Posterior vena cava (tissue), 2 donors: ENCODE results near the gene CDKN2AIP. TPM values are rescaled to one million over a fixed set of nuclear protein-coding genes. Genes with fewer than 3 reads are reported as not detected.

Source experiments
- DNase-seq: peaks from one replicate; pipeline ENCODE4 v3.0.0-alpha.2; 2020; ENCODE audit warnings: low spot score
- intact Hi-C, 2 donors: fragments of 100-400 bp; cut with DNase I; formaldehyde crosslinking; loops; one replicate each; pipeline versions ENCODE4 v1.14.1 to v1.14.2; 2022 to 2023
- long read RNA-seq, 2 donors: library from polyadenylated mRNA; unstranded; transcript quantifications; one replicate each; pipeline ENCODE4 v2.0.0, GENCODE V29; 2020 to 2021
- total RNA-seq, 2 donors: library from RNA; stranded (reverse); fragmentation: NEBNext Ultra II Directional; extraction: Animal tissue kit (Norgen Biotek cat#: 25700); gene quantifications; one replicate each; pipeline ENCODE4 v1.2.1, GENCODE V29; 2021
- donor health status: DM: yes; HTN: yes; CAD: no.
- donor health status: DM: yes; HTN: yes; CAD: no.

CDKN2AIP gene, protein sequence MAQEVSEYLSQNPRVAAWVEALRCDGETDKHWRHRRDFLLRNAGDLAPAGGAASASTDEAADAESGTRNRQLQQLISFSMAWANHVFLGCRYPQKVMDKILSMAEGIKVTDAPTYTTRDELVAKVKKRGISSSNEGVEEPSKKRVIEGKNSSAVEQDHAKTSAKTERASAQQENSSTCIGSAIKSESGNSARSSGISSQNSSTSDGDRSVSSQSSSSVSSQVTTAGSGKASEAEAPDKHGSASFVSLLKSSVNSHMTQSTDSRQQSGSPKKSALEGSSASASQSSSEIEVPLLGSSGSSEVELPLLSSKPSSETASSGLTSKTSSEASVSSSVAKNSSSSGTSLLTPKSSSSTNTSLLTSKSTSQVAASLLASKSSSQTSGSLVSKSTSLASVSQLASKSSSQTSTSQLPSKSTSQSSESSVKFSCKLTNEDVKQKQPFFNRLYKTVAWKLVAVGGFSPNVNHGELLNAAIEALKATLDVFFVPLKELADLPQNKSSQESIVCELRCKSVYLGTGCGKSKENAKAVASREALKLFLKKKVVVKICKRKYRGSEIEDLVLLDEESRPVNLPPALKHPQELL
- 10 to 100 TPM; 10.8 to 11.0 TPM for total RNA-seq
- long read RNA-seq, donor 1, partial matches to known transcripts = 0 of 9 reads
- long read RNA-seq, donor 1, other reads (novel, unspliced or antisense) = 1 of 9 reads
- long read RNA-seq, donor 2, transcript CDKN2AIP-203 (3 exons, 2,721 nt) = major isoform, 13 of 26 reads
- long read RNA-seq, donor 2, transcript CDKN2AIP-201 (3 exons, 2,646 nt) = minor isoform, 9 of 26 reads
- long read RNA-seq, donor 2, partial matches to known transcripts = 0 of 26 reads
- long read RNA-seq, donor 2, other reads (novel, unspliced or antisense) = 4 of 26 reads

DNA sequence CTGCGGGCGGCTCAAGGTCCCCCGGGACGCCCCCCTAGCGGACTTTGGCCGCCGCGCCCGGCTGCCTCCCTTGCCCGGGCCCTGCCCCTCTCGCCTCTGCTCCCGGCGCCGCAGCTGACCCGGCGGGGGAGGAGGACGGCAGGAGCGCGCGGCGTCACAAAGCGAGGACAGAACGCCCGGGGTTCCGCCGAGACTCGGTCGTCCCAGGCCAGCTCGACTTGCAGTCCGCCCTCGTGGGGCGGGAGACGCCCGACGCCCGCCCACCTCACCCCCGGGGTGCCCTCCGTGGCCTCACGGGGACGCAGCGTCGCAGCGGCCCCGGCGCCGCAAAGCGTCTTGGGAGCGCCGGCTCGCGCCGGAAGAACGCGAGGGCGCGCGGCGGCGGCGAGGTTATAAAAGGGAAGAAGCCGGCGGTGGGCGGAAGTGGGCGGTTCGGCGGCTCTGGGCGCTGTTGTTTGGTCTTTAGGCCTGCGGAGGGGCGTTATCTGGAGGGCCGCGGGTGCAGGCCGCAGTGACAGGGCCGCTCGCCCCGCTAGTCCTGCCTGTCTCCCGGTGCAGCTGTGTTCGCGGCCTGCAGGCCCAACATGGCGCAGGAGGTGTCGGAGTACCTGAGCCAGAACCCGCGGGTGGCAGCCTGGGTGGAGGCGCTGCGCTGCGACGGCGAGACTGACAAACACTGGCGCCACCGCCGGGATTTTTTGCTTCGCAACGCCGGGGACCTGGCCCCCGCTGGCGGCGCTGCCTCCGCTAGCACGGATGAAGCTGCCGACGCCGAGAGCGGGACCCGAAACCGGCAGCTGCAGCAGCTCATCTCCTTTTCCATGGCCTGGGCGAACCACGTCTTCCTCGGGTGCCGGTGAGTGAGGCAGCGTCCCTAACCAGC lies at the start of gene CDKN2AIP:
Gene CDKN2AIP, plus strand, starts transcription at position 423 of the 883 bp plus-strand sequence. Its CDS starts 162 bp downstream, at position 585.
- peak; percentile 98 for DNase-seq
- intact Hi-C loops = loop anchor here in 1 of 2 donors (10.0 kb wide), 1 partner anchor 60 kb away; the partner anchor contains the start of gene ING2

DNA sequence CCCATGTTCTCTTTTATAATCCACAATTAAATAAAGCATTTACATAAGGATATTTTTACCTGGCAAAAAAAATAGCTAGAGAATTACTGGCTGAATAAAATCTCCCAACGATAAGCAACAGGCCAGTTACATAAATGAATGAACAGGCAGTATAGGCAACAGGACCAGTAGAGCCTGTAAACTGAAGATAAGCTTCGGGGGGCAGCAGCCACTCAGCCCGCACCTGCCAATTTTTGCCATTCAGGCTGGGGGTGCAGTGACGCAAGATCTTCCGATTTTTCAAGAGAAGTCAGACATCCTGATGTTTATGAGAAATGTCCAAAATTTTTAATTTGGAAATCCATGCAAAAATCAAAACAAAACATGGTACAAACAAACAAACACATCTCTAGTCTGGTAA lies 49.0 kb upstream of the CDKN2AIP start:
- intact Hi-C loops = no loop called here
- no peak for DNase-seq

DNA sequence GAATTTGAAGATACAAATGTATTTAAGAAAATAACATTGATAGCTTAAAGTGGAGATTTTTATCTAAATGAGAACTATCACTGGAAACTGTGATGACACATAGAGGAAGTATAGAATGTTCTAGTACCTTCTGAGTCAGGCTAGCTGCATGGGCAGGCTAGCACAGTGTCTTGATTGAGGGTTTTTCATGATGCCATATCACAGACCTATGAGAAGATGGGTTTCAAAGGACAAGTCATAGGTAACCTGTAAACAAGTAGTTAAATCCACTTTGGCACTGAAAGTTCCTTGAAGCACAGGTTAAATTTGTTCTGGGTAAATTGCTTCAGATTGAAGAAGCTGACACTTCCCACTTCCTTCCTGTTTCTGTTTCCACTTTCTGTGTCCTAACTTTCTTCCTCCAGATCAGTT lies 48.2 kb upstream of the CDKN2AIP start:
- no peak for DNase-seq
- intact Hi-C loops = no loop called here

DNA sequence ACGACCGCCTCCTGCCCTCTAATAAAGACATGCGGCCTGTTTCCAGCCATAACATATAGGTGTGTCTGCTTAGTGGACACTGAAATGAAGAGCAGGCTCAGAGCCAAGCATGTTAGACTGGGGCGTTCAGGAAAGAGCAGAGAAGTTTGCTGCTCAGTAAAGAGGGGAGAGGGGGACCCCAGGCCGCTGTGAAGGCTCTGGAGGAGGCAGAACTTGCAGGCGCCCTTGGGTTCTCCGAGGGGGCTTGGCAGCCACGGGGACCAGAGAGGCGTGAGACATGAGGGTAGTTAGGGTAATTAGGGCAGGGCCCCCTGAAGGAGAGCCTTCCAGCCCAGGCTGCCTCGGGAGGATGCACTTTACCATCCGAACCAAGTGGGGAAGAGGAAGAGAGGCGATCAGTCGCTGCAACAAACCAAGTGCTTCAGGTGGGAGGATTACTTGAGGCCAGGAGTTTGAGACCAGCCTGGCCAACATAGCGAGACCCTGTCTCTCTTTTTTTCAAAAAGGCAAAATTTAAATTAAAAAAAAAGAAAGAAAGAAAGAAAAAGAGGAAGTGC lies 46.6 kb upstream of the CDKN2AIP start:
- intact Hi-C loops = no loop called here
- DNase-seq = no peak

DNA sequence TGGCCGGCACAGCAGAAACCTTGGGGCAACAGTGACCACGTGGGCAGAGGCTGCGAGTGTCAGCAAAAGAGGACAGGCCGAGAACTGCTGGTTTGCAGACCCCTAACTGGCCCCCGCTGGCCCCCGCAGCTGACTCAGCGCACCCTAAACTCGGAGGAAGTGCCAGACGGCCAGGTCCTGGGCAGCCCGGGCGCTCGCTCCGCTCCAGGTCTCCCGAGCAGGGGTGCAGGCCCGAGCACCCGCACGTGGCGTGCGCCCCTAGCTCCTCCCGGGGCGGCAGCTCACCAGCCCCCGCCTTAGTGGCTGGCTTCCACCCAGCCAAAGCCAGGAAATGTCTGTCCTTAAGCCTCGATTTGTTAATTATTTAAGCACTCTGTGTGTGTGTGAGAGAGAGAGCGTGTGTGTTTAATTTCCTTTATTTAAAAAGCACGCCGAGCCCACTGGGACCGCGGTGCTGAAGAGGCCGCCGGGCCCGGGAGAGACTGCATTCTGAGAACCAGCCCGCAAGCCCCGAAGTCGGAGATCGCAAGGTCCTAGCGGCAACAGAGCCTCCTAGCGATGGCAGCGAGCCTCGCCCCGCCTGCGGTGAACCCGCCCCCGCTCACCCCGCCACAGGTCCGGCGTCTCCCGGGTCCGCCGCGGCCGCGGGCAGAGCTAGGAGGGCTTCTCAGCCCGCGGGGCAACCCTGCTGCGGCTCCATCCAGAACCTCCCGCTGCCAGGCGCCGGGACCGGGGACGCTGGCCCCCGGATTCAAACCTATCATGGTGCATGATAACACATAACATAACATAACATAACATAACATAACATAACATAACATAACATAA lies 45.9 kb upstream of the CDKN2AIP start:
- peak; percentile 93 for DNase-seq
- intact Hi-C loops = no loop called here

DNA sequence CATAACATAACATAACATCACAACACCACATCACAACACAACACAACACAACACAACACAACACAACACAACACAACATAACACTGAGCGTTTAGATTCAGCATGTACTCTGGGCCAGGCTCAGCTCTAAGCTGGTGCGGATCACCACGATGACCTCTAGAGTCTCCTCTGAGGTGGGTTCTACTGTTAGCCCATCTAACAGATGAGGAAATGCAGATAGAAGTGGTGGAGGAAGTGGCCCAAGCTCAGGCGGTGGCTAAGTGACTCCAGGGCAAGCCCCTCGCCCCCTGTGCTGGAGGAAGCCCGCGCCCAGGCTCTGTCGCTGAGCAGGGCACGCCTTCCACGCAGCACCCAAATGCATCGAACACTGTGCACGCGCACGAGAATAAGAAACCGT lies 45.3 kb upstream of the CDKN2AIP start:
- intact Hi-C loops = no loop called here
- DNase-seq = no peak

DNA sequence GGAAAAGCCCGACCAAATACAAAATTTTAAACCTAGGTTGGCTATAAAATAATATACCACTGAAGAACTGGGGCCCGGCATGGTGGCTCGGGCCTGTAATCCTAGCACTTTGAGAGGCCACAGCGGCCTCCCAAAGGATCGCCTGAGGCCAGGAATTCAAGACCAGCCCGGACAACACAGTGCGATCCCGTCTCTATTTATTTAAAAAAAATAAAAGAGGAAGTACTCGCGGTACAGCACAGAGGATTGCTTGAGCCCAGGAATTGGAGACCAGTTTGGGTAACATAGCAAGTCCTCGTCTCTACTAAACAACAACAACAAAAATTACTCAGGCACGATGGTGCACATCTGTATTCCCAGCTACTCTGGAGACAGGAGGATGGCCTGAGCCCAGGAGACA lies 44.8 kb upstream of the CDKN2AIP start:
- intact Hi-C loops = no loop called here
- DNase-seq = no peak

DNA sequence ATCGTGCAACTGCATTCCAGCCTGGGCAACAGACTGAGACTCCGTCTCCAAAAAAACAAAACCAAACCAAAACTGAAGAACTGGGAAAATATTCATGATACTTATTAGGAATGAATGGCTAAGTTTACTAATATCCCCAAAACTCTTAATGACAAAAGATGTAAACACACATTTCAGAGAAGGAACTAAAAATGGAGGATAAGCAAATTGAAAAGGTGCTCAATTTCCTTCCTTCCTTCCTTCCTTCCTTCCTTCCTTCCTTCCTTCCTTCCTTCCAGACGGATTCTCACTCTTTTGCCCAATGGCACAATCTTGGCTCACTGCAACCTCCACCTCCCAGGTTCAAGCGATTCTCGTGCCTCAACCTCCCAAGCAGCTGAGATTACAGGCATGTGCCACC lies 44.4 kb upstream of the CDKN2AIP start:
- intact Hi-C loops = no loop called here
- no peak for DNase-seq

DNA sequence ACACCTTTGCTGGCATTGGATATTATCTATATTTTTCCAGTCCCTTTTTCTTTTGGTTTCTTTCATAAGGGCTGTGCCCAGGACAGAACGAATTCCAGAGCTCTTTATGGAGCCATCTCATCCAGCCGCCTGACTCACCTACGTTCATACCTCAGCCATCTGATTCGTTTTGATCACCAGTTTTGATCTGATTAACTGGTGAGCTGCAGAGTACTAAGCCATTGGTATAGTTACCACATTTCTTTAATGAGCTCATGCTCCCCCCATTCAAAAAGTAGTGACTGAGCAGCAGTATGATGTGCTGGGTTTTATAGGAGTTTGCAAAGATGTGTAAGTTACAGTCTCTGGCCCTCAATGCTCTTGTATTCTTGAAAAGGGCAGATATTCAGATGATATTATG lies 43.0 kb upstream of the CDKN2AIP start:
- DNase-seq = no peak
- intact Hi-C loops = no loop called here

DNA sequence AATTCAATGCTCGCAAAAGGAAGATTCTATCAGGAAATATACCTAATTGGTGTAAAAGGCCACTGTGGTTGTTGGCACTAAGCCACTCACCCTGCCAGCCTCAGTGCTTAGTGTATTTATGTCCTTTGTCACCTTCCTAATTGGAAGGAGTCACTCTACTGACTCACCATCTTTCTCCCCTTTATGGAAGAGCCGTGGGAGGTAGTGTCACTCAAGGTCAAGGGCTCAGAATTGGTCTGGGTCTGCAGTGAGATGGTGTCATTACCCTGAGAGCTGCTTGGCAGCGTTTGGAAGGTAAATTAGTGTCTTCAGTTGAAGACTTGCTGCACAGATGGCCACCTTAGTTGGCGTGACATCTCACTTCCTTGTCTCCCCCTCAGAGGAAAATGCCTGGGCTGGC lies 41.7 kb upstream of the CDKN2AIP start:
- intact Hi-C loops = no loop called here
- DNase-seq = no peak

DNA sequence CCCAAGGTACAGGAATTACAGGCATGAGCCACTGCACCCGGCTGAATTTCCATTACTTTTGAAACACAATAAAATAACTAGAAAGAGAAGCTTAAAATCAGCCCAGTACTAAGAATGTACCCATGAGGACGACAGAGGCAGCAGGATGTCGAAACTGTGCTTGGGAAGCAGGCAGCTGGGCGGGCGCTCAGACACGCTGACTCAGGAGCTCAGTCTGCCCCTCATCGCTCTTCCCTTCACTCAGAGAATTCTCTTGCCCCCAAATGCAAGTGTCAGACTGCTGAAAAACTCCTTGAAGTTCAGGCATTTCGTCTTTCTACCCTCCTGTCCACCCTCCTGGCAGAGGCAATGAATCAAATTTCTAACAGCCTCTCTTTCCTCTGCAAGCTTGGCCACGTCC lies 41.0 kb upstream of the CDKN2AIP start:
- intact Hi-C loops = no loop called here
- no peak for DNase-seq

DNA sequence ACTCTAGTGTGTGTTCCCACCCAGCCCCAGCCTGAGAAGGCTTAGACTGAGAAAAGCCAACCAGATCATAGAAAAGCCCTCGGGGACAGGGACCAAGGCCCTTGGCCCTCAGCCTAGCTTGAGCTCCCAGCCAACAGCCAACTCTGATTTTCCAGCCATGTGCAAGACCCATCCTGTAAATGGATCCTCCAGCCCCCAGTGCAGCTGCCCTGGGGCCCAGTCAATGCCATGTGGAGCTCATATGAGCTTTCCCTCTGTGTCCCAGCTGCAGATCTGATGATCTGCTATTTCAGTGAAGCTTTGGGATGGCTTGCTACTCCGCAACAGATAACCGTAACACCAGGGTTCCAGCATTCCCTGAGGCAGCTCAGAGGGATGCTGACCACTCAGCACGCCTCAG lies 40.5 kb upstream of the CDKN2AIP start:
- no peak for DNase-seq
- intact Hi-C loops = no loop called here

DNA sequence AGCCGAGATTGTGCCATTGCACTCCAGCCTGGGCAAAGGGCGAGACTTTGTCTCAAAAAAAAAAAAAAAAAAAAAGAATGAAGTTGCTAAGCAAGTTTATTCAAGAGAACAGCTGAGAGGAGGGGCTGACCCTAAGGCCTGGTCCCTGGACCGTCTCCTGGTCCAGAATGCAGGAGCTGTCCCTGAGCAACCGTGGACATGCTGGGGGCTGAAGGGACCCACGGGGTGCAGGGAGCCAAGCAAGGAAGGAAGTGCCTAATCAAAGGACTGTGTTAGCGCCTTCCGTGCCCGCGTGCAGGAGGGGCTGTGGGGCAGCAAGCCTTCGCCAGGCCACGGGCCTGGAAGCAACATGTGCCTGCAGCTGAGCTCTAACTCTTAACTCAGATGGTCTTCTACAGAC lies 39.1 kb upstream of the CDKN2AIP start:
- intact Hi-C loops = no loop called here
- DNase-seq = no peak

DNA sequence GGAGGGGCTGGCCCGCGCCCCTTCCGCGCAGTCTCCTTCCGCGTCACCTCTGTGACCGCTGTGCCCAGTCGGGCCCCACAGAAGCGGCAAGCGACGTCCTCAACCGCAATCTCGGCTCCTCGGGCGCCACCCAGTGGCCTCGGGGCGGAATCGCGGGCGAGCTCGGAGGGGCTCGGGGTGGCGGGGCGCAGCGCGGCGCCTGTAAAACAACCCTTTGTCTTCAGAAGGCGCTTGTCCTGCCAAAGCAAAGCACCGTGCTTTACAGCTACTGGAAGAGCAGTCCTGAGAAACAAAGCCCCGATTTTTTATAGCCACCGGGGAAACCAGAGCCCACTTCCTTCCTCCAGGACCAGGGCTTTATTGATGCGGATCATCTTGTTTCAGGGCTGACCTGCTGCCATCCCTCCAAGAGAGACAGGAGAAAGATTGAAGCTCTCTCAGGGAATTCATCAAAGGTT lies 37.3 kb upstream of the CDKN2AIP start:
- intact Hi-C loops = no loop called here
- DNase-seq = peak; percentile 95

DNA sequence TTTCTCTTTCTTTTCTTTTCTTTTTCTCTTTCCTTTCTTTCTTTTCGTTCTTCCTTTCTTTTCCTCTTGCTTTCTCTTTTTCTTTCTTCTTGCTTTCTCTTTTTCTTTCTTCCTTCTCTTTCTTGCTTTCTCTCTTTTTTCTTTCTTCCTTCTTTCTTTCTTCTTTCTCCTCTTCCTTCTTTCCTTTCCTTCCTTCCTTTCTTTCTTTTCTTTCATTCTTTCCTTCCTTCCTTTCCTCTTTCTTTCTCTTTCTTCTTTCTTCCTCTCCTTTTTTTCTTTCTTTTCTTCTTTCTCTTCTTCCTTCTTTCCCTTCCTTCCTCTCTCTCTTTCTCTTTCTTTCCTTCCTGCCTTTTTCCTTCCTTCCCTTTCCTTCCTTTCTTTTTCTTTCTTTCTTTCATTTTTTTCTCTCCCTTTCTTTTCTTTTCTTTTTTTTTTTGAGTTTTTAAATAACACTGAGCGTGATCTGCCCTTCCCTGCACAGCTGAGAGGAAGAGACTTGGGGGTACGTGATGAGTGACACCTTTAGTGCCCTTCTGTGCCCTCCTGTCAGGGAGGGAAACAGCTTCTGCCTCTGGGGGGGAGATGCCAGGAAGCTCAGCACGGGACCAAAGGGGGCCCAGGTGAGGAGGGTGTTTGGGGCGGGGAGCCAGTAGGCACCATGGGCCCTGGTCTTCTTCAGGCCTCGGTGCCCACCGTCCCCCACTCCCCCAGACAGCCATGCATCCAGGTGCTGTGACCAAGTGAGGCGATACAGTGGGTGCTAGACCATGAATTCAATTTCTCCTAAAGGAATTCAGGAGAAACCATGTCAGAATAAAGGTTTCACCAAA lies 36.6 kb upstream of the CDKN2AIP start:
- DNase-seq = no peak
- intact Hi-C loops = no loop called here

DNA sequence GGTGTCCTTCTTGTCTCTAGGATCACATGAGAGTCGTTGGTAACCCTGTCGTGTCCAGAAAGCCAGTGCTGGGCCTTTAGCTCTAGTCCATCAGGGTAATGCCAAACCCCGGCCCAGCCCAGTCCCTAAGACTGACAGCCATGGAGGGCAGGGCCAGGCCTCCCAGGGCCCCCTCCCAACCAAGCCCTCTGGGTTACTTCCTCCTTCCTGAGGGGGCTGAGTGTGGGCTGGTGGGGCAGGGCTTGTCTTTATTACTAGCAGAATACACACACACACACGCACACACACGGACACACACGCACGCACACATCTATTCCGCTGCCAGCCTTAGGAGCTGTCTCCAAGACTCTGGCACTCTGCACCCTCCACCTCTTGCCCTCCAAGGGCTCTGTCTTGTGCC lies 35.6 kb upstream of the CDKN2AIP start:
- no peak for DNase-seq
- intact Hi-C loops = no loop called here

DNA sequence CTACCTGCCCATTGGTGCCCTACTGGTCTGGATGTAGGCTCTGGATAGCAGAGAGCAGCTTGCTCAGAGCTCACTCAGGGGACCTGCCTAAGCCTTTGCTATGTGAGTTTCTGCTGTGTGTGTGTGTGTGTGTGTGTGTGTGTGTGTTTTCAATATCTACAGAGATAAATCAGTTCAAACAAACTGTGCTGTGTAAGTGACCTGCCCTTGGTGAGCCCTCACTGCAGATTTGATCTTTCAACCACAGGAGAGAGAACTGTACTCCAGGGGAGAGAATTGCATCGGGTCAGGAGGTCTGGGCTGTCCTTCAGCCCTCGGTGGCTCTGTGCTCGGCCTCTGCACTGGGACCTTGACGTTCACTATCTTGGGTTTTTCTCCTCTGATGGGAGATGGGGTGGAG lies 35.0 kb upstream of the CDKN2AIP start:
- intact Hi-C loops = no loop called here
- DNase-seq = no peak
